PC-9 (cell line): ENCODE measurements around the gene URAD. TPM values are rescaled to one million over a fixed set of nuclear protein-coding genes. Genes with fewer than 3 reads are reported as not detected.
"Not testable (repeated sequence)": the region's sequence is repeated elsewhere in the genome, so short reads cannot be mapped to it uniquely, and the experiment has no call there.

Source experiments
- BruUV-seq: library from RNA; stranded (reverse); fragments of 400-500 nt; replicated peaks from 2 replicates; lab custom pipeline; 2021; lab: Mats Ljungman, UMichigan
- CTCF ChIA-PET: fragments of 300-600 bp; sonication (Branson Sonifier 250); formaldehyde crosslinking; loops from one replicate; lab custom pipeline; 2022; ENCODE audit warnings: antibody characterized with exemption; lab: Charles Lee
- POLR2A ChIA-PET: fragments of 300-600 bp; sonication (Branson Sonifier 250); formaldehyde crosslinking; loops from one replicate; lab custom pipeline; 2022; ENCODE audit warnings: antibody characterized with exemption; ENCODE audit not compliant: unreplicated experiment; lab: Charles Lee
- DNase-seq, 2 experiments: peaks; one replicate each; pipeline versions ENCODE4 v3.0.0 to v3.0.0-alpha.2; 2015 to 2022; ENCODE audit warnings: mixed read lengths in 1 of 2
- H2AFZ ChIP-seq: fragments of 200-600 bp; sonication (generic); 2 replicates; pipeline ENCODE4 v1.8.1; 2017; ENCODE audit warnings: antibody characterized with exemption
- H3F3A ChIP-seq: fragments of 200-600 bp; sonication (generic); 2 replicates; pipeline ENCODE4 v1.8.1; 2017; ENCODE audit warnings: antibody characterized with exemption, mild to moderate bottlenecking, low read depth; ENCODE audit not compliant: insufficient read depth
- H3K27ac ChIP-seq: fragments of 200-600 bp; sonication (generic); 2 replicates; pipeline ENCODE4 v1.6.1; 2016; ENCODE audit warnings: mixed run types
- H3K27me3 ChIP-seq: fragments of 200-600 bp; sonication (generic); 2 replicates; pipeline ENCODE4 v1.6.1; 2016; ENCODE audit warnings: low read depth, mixed run types; ENCODE audit not compliant: insufficient read depth
- H3K36me3 ChIP-seq: fragments of 200-600 bp; sonication (generic); 2 replicates; pipeline ENCODE4 v1.6.1; 2016; ENCODE audit warnings: low read depth, mixed run types
- H3K4me1 ChIP-seq: fragments of 200-600 bp; sonication (generic); replicated peaks from 2 replicates; pipeline ENCODE4 v1.6.1; 2016; ENCODE audit warnings: mixed run types; ENCODE audit not compliant: insufficient read depth
- H3K4me2 ChIP-seq: fragments of 200-600 bp; sonication (generic); 2 replicates; pipeline ENCODE4 v1.6.1; 2017; ENCODE audit warnings: mixed run types
- H3K4me3 ChIP-seq: fragments of 200-600 bp; sonication (generic); 2 replicates; pipeline ENCODE4 v1.6.1; 2016; ENCODE audit warnings: mixed run types
- H3K79me2 ChIP-seq: fragments of 200-600 bp; sonication (generic); 2 replicates; pipeline ENCODE4 v1.6.1; 2017; ENCODE audit warnings: low read depth, mixed run types
- H3K9me2 ChIP-seq: fragments of 200-600 bp; sonication (generic); 2 replicates; pipeline ENCODE4 v1.8.1; 2017; ENCODE audit warnings: mild to moderate bottlenecking; ENCODE audit not compliant: insufficient read depth
- H3K9me3 ChIP-seq: fragments of 200-600 bp; sonication (generic); 2 replicates; pipeline ENCODE4 v1.8.1; 2016; ENCODE audit warnings: low read depth; ENCODE audit not compliant: insufficient read depth
- H4K20me1 ChIP-seq: fragments of 200-600 bp; sonication (generic); 2 replicates; pipeline ENCODE4 v1.8.1; 2017; ENCODE audit not compliant: insufficient read depth
- CTCF ChIP-seq: fragments of 200-600 bp; sonication (generic); conservative IDR thresholded peaks from 2 replicates; pipeline ENCODE4 v1.6.1; 2017; ENCODE audit warnings: mixed run types, antibody characterized with exemption, mild to moderate bottlenecking, moderate library complexity
- EZH2 ChIP-seq: fragments of 200-600 bp; sonication (generic); IDR thresholded peaks from 2 replicates; pipeline ENCODE4 v1.8.0; 2017; ENCODE audit warnings: antibody characterized with exemption, low read depth
- intact Hi-C: fragments of 100-400 bp; cut with micrococcal nuclease; formaldehyde crosslinking; loops from one replicate; pipeline ENCODE4 v1.10.0; 2022; ENCODE audit not compliant: unreplicated experiment
- total RNA-seq: library from RNA; stranded (reverse); gene quantifications from 2 replicates; pipeline ENCODE4 v1.2.3, GENCODE V29; 2021

Gene URAD
- total RNA-seq, 1 experiment from 2014 or later, result not detected

GRCh38 chr13:27965740-27966640 is 22.5 kb downstream of the URAD start:
- peaks cover 16% of the 10 kb centered on the region for H3K4me1 ChIP-seq
- no peak overlapping the region for H3K27ac ChIP-seq
- H3K36me3 ChIP-seq, result no peaks in the 10 kb centered on the region
- ChIA-PET POLR2A (no interaction called here), CTCF (interaction anchor here (0.9 kb wide), 1 partner anchor 135 kb away, joined by 3 read pairs; no protein-coding TSS in a partner anchor)
- H3K9me3 ChIP-seq, result no peaks in the 10 kb centered on the region
- H3F3A ChIP-seq, result no peaks in the 10 kb centered on the region
- no peak for DNase-seq
- no peaks in the 10 kb centered on the region for H4K20me1 ChIP-seq
- intact Hi-C loops, result no loop called here
- no peaks in the 10 kb centered on the region for H3K79me2 ChIP-seq
- H3K27me3 ChIP-seq, result peaks cover 20% of the 10 kb centered on the region
- no peaks in the 10 kb centered on the region for H3K9me2 ChIP-seq
- H3K4me2 ChIP-seq, result no peak overlapping the region
- H3K4me3 ChIP-seq, result no peak overlapping the region
- no peak for TF ChIP-seq EZH2
- TF ChIP-seq CTCF, result no peak
- H2AFZ ChIP-seq, result no peak overlapping the region
- BruUV-seq, result no TSS peak

- DNase-seq, result no peak
- no peak for TF ChIP-seq EZH2
- no peak for TF ChIP-seq CTCF
- H3K27me3 ChIP-seq, result peaks cover 20% of the 10 kb centered on the region
- no peaks in the 10 kb centered on the region for H3K9me2 ChIP-seq
- no peaks in the 10 kb centered on the region for H3F3A ChIP-seq
- BruUV-seq, result no TSS peak
- H3K79me2 ChIP-seq, result no peaks in the 10 kb centered on the region
- no peaks in the 10 kb centered on the region for H3K36me3 ChIP-seq
- H3K9me3 ChIP-seq, result no peaks in the 10 kb centered on the region
- H4K20me1 ChIP-seq, result no peaks in the 10 kb centered on the region
- H2AFZ ChIP-seq, result no peak overlapping the region
- no peak overlapping the region for H3K4me2 ChIP-seq
- no peak overlapping the region for H3K27ac ChIP-seq
- peaks cover 22% of the 10 kb centered on the region for H3K4me1 ChIP-seq
- ChIA-PET POLR2A (no interaction called here), CTCF (interaction anchor here (0.9 kb wide), 1 partner anchor 135 kb away, joined by 3 read pairs; no protein-coding TSS in a partner anchor)
- no peak overlapping the region for H3K4me3 ChIP-seq
- intact Hi-C loops, result no loop called here
Observed at GRCh38 chr13:27965343-27965739, 23.2 kb downstream of the URAD start.

GRCh38 chr13:27964741-27965323 is 23.7 kb downstream of the URAD start:
- intact Hi-C loops, result no loop called here
- no peak overlapping the region for H2AFZ ChIP-seq
- no peak overlapping the region for H3K4me2 ChIP-seq
- H3K9me3 ChIP-seq, result no peaks in the 10 kb centered on the region
- no peak overlapping the region for H3K4me3 ChIP-seq
- H3F3A ChIP-seq, result no peaks in the 10 kb centered on the region
- CTCF ChIA-PET, result no interaction called here
- no peaks in the 10 kb centered on the region for H3K79me2 ChIP-seq
- no peaks in the 10 kb centered on the region for H4K20me1 ChIP-seq
- POLR2A ChIA-PET, result no interaction called here
- H3K27ac ChIP-seq, result no peak overlapping the region
- DNase-seq, result no peak
- H3K27me3 ChIP-seq, result peaks cover 19% of the 10 kb centered on the region
- H3K36me3 ChIP-seq, result no peaks in the 10 kb centered on the region
- H3K9me2 ChIP-seq, result no peaks in the 10 kb centered on the region
- BruUV-seq, result no TSS peak
- peaks cover 27% of the 10 kb centered on the region for H3K4me1 ChIP-seq
- TF ChIP-seq CTCF (no peak), EZH2 (no peak)

GRCh38 chr13:27964206-27964605 is 24.3 kb downstream of the URAD start:
- H3K4me2 ChIP-seq, DNase-seq, H2AFZ ChIP-seq, H3K36me3 ChIP-seq, H4K20me1 ChIP-seq, H3K9me2 ChIP-seq, H3K79me2 ChIP-seq, POLR2A ChIA-PET, H3F3A ChIP-seq, H3K27ac ChIP-seq, CTCF ChIA-PET, H3K9me3 ChIP-seq, intact Hi-C loops, BruUV-seq, H3K4me3 ChIP-seq: not testable (repeated sequence)
- Histone ChIP-seq H3K4me1 (peaks cover 33% of the 10 kb centered on the region), H3K27me3 (peaks cover 13% of the 10 kb centered on the region)
